GM21367 (cell line): ENCODE measurements around the gene DGKI.

ENCODE experiments used
- ATAC-seq: cut with Tn5 transposase; IDR thresholded peaks from one replicate; pipeline ENCODE4 v1.9.1; 2021; ENCODE audit not compliant: unreplicated experiment

Gene DGKI

DNA sequence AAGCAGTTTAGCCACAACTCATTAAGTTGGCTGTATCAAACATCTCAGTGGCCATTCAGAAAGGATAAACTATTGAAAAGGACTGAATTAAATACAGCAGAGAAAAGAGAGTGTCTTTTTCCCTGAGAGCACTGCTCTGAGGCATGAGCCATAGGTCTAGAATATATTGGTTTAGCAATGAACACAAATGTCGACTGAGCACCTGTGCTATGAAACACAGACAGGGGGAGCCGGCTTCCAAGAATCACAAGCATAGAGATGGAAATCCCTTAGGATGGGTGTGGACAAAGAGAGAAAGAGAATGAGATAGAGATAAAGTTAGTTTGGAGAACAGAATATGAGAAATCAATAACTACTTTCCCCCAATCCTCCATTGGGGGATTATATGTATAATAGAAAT lies 54.8 kb downstream of the DGKI start:
- ATAC-seq, result no peak

DNA sequence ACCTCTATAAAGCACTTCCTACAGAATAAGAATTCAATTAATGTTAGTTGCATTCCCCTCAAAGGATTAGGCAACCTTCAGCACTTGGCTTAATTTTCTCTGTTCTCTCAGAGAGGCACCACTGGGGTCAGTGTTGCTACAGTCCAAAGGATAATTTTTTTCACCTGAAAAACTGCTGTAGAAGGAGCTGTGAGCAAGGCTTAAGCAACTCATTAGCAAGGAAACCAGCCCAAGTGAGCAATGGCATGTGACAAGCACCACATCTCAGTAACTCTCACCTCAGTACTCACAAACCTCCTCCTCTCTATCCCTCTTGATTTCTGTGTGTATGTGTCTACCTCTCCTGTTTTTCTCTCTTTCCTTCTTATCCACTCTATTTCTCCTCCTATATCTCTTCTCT lies 55.9 kb downstream of the DGKI start:
- no peak for ATAC-seq

DNA sequence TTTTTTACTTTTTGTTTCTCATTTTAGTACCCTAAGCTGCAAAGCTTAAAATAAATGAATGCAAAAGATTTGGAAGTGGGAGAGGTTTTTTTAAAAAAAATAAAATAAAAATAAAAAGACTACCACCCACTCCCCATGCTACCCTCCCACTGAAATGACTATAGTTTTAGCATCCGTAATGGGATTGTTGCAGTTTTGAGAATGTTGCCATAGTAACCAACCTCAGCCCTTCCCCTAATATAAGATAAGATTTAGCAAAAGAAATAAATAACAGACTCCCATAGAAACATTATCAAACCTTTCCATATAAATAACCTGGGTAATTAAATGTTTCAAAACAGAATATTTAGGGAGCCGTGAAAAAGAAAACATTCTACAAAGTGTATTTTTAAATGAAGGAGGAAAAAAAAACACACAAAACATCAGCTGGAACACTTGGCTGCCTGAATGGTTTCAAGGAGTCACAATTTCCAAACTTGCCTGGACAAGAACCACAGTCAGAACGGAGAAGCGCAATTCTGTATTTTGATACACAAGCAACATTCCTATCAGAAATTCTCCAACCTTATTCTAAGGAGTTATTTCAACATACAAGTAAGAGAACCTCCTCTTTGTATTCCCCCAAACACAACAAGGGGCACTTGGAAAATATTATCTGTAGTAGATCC lies 57.4 kb downstream of the DGKI start:
- ATAC-seq, result no peak

DNA sequence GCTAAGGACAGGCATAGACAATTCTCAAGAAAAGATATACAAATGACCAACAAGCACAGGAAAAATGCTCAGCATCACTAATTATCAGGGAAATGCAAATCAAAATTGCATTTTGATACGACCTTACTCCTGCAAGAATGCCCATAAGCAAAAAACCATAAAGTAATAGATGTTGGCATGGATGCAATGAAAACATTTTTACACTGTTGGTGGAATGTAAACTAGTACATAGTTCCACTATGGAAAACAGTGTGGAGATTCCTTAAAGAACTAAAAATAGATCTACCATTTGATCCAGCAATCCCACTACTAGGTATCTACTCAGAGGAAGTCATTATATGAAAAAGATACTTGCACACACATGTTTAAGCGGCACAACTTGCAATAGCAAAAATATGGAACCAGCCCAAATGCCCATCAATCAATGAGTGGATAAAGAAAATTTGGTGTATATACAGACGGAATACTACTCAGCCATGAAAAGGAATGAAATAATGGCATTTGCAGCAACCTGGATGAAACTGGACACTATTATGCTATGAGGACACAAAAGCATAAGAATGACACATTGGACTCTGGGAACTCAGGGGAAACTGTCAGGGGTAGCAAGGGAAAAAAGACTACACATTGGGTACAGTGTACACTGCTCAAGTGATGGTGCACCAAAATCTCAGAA lies 59.3 kb downstream of the DGKI start:
- no peak for ATAC-seq

DNA sequence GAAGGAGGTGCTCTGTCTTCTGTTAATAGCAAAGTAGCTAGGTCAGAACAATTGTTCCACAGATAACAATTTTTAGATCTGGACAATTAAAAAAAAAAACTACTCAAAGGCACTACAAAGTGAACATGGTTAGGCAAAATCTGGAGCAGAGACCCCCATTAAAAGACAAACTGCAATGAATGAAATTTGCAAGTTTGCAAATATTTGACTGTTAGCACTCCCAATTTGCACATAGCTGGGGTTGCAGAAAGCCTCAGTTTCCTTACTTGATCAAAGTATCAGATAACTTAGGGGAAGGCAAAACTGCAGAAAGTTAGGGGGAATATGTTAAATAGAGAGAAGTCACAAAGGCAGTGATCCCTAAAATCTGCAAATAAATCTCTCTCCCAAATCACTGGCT lies 68.3 kb downstream of the DGKI start:
- ATAC-seq, result no peak

DNA sequence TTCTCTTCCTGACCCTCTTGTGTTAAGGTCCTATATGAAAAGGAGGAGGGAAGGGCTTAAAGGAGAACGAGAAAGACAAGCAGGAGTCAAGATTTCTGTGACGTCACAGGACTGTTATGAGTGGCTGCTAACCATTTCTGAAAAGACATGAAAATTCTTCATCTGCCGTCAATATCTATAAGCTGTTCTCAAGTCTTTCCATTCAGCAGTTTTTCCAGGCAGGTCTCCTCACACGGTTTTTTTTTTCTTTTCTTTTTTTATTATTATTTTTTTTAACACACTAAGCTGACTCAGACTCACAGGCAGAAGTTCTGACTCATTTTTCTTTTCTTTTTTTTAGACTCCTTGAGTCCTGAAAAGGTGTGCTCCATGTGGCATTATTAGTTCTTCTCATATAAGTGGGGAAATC lies 72.0 kb downstream of the DGKI start:
- ATAC-seq, result no peak

DNA sequence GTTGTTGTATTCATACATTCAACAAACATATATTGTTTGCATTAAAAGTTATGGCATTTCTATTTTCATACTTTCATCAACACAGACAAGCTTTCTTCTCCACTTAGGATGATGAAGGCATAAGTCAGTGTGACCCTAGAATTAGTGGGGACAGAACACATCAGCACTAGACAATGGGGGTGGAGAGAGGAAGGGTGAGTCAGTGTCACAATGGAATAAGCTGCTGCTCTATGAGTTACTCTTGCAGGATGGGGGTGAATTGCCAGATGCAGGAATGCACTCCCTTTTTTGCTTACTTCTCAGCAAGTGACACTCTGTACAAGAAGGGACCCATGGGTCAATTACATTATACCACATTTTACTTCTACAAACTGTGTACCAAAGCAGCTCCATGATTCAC lies 74.0 kb downstream of the DGKI start:
- no peak for ATAC-seq

DNA sequence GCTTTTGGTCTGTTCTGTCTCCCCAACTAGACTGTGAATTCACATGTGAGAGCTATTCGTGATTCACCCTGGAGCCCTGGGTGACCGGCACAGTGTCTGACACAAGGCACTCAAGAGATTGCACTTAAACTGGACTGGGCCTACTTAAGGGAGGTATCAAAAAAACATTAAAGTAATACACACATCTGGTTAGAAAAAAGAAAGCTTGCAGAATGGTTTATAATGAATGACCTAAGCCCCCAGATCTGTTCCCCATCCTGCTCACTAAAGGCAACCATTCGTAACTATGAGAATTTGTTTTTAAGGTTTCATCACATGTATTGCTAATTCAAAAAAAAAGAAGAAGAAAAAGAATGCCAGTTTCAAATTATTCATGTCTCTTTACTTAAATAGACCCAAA lies 74.5 kb downstream of the DGKI start:
- ATAC-seq, result no peak

DNA sequence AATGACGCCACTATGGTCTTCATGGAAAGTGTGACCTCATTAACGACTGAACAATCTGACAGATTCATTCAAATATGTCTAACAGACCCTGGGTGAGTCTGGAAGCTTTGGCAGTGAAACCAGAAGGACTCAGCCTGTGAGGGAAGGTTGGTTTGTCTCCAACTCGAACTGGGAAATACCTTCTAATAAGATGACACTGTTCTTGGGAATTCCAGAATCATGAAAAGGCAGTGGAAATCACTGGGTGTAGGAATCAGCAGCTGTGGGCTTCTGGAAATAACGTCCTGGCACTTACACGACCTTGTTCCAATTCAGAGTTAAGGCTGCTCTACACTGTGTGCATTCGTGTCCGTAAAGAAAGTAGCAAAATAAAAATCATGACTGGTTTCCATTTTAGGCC lies 75.1 kb downstream of the DGKI start:
- ATAC-seq, result no peak

DNA sequence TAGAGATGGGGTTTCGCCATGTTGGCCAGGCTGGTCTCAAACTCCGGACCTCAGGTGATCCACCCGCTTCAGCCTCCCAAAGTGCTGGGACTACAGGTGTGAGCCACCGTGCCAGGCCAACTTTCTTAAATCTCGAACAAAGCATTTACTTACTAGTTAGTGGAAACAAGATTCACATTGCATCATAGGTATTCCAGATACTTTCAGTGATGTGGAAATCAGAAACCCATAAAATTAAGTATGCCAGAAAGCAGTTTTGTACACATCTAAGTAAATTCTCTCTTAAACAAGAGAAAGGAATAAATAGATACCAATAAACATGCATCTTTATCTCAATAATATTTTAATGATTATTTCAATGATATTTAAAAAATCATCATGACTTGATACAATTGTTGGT lies 75.5 kb downstream of the DGKI start:
- ATAC-seq, result no peak

DNA sequence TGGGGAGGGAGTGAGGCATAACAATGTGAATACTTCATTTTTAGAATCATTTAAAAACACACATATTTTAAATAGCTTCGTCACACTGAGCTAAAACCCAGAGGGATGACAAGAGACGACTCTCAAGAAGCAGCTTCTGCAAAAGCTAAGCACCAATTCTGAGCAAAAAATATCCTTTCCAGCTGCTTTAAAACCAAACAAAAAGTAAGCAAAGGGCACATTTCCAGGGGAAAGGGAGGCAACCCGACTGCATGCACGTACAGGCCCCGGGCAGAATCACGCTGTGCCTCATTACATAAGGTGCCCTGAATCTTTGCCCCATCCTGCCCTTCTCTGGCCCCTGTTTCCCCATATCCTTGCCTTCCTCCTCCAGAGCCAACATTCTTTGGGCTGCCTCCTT lies 78.4 kb downstream of the DGKI start:
- ATAC-seq, result no peak

DNA sequence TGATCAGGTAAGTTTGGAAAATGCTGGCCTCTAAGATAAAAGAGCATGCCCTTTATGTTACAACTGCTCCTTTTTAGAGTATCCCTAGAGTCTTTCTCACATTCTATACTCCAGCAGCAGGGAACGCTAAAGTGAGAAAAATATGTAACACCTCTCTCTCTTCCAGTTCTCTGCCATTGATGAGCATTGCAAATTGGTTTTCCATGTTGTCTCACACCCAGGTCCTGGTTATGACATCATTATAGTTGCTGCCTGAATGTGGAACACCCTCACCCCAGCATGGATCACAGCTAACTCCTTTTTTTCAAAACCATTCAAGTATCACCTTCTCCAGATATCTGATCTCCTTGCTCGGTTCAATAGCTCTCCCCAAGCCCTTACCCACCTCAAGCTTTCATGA lies 84.4 kb downstream of the DGKI start:
- no peak for ATAC-seq

DNA sequence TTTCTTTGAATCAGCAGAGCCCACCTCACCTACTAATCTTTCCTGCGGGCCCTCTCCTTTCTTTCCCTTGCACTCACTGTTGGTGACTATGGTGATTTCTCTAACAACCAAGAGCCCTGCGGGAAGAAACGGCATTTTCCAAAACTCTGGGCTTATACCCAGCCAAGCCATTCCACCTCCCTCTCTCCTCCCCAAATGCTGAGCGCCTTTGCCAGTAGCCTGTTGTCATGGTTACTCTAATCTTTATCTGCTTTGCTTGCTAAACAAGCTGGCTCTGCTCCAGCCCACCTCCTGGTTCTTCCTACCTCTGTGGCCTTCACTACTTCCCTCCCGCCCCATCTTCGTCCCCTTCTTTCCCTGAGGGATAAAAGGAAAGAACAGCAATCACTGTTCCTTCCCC lies 86.7 kb downstream of the DGKI start:
- no peak for ATAC-seq

DNA sequence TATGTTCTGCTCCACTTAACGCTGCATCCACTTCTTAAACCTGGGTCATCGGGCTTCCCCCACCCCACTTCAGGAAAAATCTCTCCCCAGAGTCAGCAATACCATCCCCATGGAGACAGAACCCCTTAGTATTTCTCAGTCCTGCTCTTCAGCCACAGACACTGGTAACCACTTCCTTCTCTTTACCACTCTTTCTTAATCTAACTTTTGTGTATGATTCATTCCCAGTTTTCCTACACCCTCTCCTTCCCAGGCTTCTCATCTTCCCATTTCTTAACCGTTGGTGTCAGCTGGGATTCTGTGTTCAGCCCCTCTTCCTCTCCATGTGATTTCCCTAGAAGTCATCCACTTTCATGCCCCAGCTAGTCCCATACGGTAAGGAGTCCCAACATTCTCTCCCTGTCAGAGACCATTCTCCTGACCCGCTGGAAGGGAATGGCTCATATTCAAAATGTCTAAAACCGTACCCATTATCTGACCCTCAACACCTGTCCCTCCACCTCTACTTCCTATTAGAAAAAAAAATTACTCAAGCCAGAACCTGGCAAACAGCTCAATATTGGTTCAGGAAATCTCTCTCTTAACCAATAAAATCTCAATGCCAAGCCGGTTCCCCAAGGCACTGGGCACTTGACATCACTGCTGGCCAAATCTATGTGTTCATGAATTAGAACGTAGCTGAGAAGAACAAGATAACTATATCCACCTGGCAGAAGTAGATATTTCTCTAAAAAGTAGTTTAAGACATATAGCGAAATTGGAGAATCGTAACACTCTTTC lies 89.4 kb downstream of the DGKI start:
- ATAC-seq, result no peak

DNA sequence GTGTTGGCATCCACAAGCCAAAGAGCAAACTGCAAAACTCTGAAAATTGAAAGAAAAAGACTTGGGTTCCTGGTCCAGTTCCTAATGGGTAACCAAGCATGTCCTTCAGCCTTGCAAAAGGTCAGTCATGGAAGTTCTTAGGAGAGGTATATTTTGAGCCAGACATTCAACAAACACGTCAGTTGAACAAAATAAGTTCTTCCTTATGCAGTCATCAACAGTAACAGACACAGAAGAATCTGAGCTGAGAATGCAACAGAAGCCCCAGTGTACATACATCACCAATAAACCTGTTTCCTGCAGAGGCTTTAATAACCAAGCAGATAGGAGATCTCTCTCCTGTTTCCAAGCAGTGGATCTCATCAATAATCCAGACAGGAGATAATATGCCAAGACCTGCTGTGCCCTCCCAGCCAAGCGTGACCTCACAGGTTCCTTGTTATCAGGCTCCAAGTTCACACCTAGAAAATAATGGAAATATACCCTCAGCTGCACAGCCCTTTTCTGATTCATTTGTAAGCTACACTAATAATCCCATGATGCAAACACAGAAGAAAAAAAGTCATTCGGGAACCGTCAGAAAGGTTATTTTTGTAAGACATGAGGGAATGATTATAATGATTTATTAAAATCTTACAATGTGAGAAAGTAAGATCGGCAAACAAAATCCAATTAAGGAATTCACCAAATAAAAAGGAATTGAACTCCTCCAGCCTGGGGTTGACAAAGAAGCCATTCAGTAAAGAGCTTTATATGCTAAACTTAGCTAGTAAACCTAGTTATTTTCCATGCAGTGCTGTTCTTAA lies 90.7 kb downstream of the DGKI start:
- no peak for ATAC-seq

DNA sequence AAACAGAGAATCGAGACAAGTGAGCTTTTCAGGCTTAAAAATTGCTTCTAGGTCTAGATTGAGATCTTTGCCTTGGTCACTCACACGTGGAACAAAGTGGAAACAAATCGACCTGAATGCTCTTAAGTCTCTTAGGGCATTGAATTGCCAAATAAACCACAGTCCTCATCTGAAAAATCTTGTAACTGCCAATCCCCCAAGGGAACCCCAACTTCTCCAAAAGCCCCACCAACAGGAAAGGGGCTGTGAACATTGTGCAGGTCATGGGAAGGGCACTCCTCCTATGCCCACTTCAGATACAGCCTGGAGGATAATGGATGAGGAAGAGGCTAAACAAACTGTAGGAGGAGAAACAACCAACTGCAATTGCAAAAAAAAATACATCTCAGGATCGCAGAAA lies 91.3 kb downstream of the DGKI start:
- ATAC-seq, result no peak

DNA sequence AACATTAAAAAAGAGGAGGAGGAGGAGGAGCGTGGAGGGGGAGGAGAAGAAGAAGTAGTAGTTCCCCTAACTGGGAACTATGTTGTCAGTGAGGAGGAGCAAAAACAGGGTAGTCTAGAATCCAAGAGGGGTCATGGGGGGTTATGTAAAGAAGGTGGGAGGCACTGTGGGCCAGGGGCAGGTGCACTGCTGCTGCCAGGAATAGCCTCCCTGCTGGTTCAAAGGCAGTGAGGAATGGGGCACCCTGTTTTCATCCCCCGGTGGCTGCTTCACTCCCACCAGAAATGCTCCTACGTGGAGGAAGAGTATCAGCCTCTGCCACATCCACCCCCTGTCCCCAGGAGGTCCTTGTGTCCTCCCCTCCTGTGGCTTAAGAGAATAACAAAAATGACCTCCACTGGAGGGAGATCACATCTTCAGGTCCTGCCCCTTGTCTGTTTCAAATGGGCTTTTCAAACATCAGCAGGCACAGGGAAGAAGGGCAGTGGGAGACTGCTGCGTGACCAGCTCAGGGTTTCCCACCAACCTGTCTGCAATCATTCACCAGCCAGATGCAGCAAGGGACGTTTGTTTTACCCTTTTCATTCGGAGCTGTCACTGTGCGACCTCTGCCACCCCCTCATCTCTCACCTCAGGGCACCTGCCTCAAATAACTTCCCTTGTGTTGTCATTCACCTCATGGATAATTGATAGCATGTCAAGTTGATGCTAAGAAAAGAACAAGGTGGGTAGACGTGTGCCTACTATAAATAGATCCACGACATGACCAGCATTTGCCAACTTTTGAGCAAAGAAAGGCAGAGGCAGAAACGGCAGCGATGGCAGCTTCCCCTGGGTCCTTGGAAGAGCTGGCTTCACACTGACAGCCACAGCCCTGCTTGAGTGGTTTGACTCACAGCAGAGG lies 92.6 kb downstream of the DGKI start:
- no peak for ATAC-seq

DNA sequence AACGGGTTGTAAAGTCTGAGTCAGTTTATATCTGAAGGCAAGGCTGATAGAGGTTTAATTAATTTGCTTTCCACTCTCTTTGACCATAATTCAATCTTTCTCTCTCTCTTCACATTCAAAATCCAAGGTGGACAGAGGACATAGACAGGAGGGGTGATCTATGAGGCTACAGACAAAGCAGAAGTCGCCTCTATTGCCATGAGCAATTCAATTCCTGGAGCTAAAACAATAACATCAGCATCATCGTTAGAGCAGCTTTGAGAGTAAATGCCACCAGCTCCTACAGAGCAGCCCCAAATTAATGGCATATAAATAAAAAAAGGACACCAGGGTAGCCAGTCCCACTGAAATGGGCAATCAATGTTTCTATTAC lies 93.2 kb downstream of the DGKI start:
- no peak for ATAC-seq

DNA sequence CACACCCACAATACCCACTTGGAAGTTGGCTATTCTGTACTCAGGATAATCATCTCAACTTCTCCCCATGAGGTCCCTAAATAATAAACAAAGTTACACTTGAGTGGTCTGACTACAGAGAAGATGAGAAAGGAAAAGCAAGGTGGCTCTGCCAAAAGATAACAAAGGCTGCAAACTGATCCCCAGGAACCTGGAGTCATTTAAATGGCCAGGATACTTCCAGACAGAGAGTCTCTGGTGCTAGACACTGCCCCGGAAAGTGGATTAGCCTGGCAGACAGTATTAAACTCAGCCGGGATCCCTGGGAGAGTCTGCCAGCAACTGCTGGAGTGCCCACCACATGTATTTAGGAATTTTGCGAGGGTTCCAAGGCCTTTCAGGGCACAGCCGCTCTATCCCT lies 93.7 kb downstream of the DGKI start:
- no peak for ATAC-seq

DNA sequence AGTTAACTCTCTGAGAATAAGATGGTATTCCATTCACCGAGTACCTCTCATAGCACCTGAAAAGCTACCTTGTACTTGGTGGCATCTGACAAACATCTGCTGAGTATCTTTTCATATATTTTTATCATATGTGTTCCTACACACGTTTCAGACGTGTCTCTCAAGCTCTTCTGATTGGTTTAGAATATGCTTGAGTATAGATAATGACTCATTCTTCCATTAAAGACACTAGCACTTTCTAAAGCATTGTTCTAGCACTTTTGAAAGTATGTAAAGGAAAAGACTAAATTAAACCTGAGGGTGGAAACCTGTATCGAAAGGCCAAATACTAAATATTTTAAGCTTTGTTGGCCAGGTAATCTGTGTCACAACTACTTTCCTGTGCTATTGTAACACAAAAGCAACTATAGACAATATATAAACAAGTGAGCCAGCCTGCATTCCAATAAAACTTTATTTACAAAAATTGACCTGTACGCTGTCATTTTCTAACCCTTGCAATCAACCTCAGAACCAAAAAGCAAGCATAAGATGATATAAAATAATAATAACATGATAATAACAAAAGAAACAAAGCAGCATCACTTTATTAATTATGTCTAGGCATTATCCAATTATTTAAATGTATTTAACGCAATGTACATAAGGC lies 95.3 kb downstream of the DGKI start:
- ATAC-seq, result no peak
